K562 (cell line): ENCODE data around the gene SDK1. TPM values are rescaled to one million over a fixed set of nuclear protein-coding genes. Genes with fewer than 3 reads are reported as not detected.

ENCODE experiments used
- ATAC-seq: fragments of 200-7000 bp; cut with Tn5 transposase; 3 replicates; pipeline ENCODE4 v1.9.1; 2020; ENCODE audit warnings: moderate library complexity
- BruUV-seq: library from RNA; stranded (reverse); fragments of 400-500 nt; replicated peaks from 2 replicates; lab custom pipeline; 2021; lab: Mats Ljungman, UMichigan
- CTCF ChIA-PET: fragments of 300-600 bp; formaldehyde crosslinking; extraction: SDS; loops from one replicate; lab custom pipeline; 2021; ENCODE audit warnings: low intra/inter-chr PET ratio; lab: Yijun Ruan, JAX
- POLR2A ChIA-PET: fragments of 300-600, 350-650 bp; sonication (Branson Sonifier 250); formaldehyde crosslinking; extraction: SDS; loops from one replicate; lab custom pipeline; 2021; ENCODE audit warnings: antibody characterized with exemption, inconsistent platforms; lab: Yijun Ruan, JAX
- DNase-seq, 4 experiments: peaks; one replicate each; pipeline versions ENCODE4 v3.0.0 to v3.0.0-alpha.2; 2011 to 2018; ENCODE audit warnings: low spot score in 3 of 4, mixed read lengths in 3 of 4; ENCODE audit errors: extremely low read depth in 1 of 4
- FAIRE-seq: peaks from 2 replicates; lab custom pipeline; 2011; peaks lifted over from hg19 to GRCh38; lab: Jason Lieb, UNC
- H2AFZ ChIP-seq: 2 replicates; pipeline ENCODE4 v1.6.0; 2011; ENCODE audit warnings: low read depth, low read length, control low read depth, inconsistent platforms
- H3K27ac ChIP-seq: fragments of 200-600 bp; 3 replicates; pipeline ENCODE4 v1.8.0; 2011; ENCODE audit warnings: low read depth, mild to moderate bottlenecking, control low read depth, inconsistent platforms, low read length, moderate library complexity, mixed read lengths; ENCODE audit errors: extremely low read depth
- H3K27me3 ChIP-seq, 2 experiments: fragments of 300-600 bp in 1 of 2; 2 replicates in 1 of 2; 3 replicates in 1 of 2; pipeline versions ENCODE4 v1.6.0 to v1.8.0; 2011; ENCODE audit warnings: inconsistent platforms in 2 of 2, low read length in 2 of 2, mild to moderate bottlenecking in 1 of 2, mixed read lengths in 1 of 2, moderate library complexity in 1 of 2; ENCODE audit not compliant: control insufficient read depth in 2 of 2, insufficient read depth in 2 of 2
- H3K36me3 ChIP-seq: fragments of 300-600 bp; 3 replicates; pipeline ENCODE4 v1.8.0; 2011; ENCODE audit warnings: mild to moderate bottlenecking, low read length, inconsistent platforms; ENCODE audit not compliant: control insufficient read depth, insufficient read depth
- H3K4me1 ChIP-seq, 2 experiments: fragments of 200-600 bp in 1 of 2; replicated peaks in 1 of 2; 2 replicates in 1 of 2; 3 replicates in 1 of 2; pipeline versions ENCODE4 v1.5.1 to v1.8.0; 2011; ENCODE audit warnings: inconsistent platforms in 2 of 2, low read length in 2 of 2, mild to moderate bottlenecking in 1 of 2, mixed read lengths in 1 of 2, moderate library complexity in 1 of 2; ENCODE audit not compliant: control insufficient read depth in 2 of 2, insufficient read depth in 2 of 2
- H3K4me2 ChIP-seq: 2 replicates; pipeline ENCODE4 v1.6.1; 2011; ENCODE audit warnings: low read length, control low read depth, inconsistent platforms, mixed read lengths; ENCODE audit not compliant: insufficient read depth
- H3K4me3 ChIP-seq: fragments of 200-600 bp; sonication (generic), shearing (Covaris generic); 2 replicates; pipeline ENCODE4 v1.5.1; 2016; ENCODE audit warnings: control low read depth, inconsistent platforms
- H3K79me2 ChIP-seq: fragments of 200-600 bp; 3 replicates; pipeline ENCODE4 v1.8.0; 2011; ENCODE audit warnings: low read length, inconsistent platforms; ENCODE audit not compliant: control insufficient read depth, insufficient read depth
- H3K9ac ChIP-seq, 2 experiments: 2 replicates each; pipeline versions ENCODE4 v1.6.0 to v1.6.1; 2011; ENCODE audit warnings: low read depth in 2 of 2, low read length in 2 of 2, control low read depth in 1 of 2, inconsistent platforms in 1 of 2, mild to moderate bottlenecking in 1 of 2, mixed read lengths in 1 of 2; ENCODE audit not compliant: insufficient read depth in 1 of 2
- H3K9me1 ChIP-seq: one replicate; pipeline ENCODE4 v1.6.0; 2011; ENCODE audit warnings: inconsistent platforms, mild to moderate bottlenecking, low read length, moderate library complexity; ENCODE audit not compliant: control insufficient read depth, insufficient read depth
- H3K9me3 ChIP-seq: replicated peaks from 2 replicates; pipeline ENCODE4 v1.5.1; 2011; ENCODE audit warnings: low read depth, low read length, inconsistent platforms; ENCODE audit not compliant: control insufficient read depth, insufficient read depth
- H4K20me1 ChIP-seq: replicated peaks from 2 replicates; pipeline ENCODE4 v1.6.1; 2011; ENCODE audit warnings: low read length, inconsistent platforms, mixed read lengths; ENCODE audit not compliant: control insufficient read depth, insufficient read depth
- ATF2 ChIP-seq: sonication (generic); formaldehyde crosslinking; IDR thresholded peaks from 2 replicates; pipeline ENCODE4 v1.8.1; 2022; ENCODE audit warnings: missing genetic modification reagents
- CEBPB ChIP-seq: fragments of 450-650 bp; IDR thresholded peaks from 2 replicates; pipeline ENCODE4 v1.6.1; 2016; ENCODE audit warnings: missing genetic modification characterization, missing compliant biosample characterization
- CLOCK ChIP-seq: fragments of 250-450 bp; sonication (Bioruptor Pico); IDR thresholded peaks from 2 replicates; pipeline ENCODE4 v1.4.0; 2020; ENCODE audit warnings: mild to moderate bottlenecking, moderate library complexity, borderline replicate concordance
- GABPB1 ChIP-seq: sonication (generic); formaldehyde crosslinking; IDR thresholded peaks from 2 replicates; pipeline ENCODE4 v1.8.0; 2022; ENCODE audit warnings: mild to moderate bottlenecking, missing genetic modification reagents
- KHSRP ChIP-seq: fragments of 450-650 bp; IDR thresholded peaks from 2 replicates; pipeline ENCODE4 v1.6.1; 2017
- LEF1 ChIP-seq: fragments of 450-650 bp; IDR thresholded peaks from 2 replicates; pipeline ENCODE4 v1.6.1; 2016; ENCODE audit warnings: mild to moderate bottlenecking
- NFYB ChIP-seq: IDR thresholded peaks from 2 replicates; pipeline ENCODE4 v1.6.1; 2011; ENCODE audit warnings: mild to moderate bottlenecking, moderate library complexity; ENCODE audit not compliant: insufficient read length; ENCODE audit errors: extremely low read depth
- POLR2B ChIP-seq: fragments of 450-650 bp; IDR thresholded peaks from 2 replicates; pipeline ENCODE4 v1.6.1; 2018; ENCODE audit warnings: low read depth; ENCODE audit not compliant: partially characterized antibody
- TAF15 ChIP-seq: fragments of 200-400 bp; formaldehyde crosslinking; IDR thresholded peaks from 2 replicates; pipeline ENCODE4 v1.6.1; 2017; ENCODE audit warnings: mild to moderate bottlenecking, low read depth, low read length, moderate library complexity
- TAF7 ChIP-seq: fragments of 450-650 bp; IDR thresholded peaks from 2 replicates; pipeline ENCODE4 v1.6.1; 2016; ENCODE audit warnings: missing genetic modification characterization, missing compliant biosample characterization
- TCF7 ChIP-seq: sonication (generic); IDR thresholded peaks from 2 replicates; pipeline ENCODE4 v1.6.1; 2016; ENCODE audit warnings: antibody characterized with exemption, borderline replicate concordance
- ZNF174 ChIP-seq: fragments of 250-450 bp; sonication (Bioruptor Pico); IDR thresholded peaks from 2 replicates; pipeline ENCODE4 v1.4.0; 2020; ENCODE audit warnings: mild to moderate bottlenecking
- ZNF586 ChIP-seq: fragments of 450-650 bp; formaldehyde crosslinking; conservative IDR thresholded peaks from 2 replicates; pipeline ENCODE4 v1.4.0; 2020; ENCODE audit warnings: mild to moderate bottlenecking, moderate library complexity
- ZNF668 ChIP-seq: fragments of 250-450 bp; sonication (Bioruptor Pico); IDR thresholded peaks from 2 replicates; pipeline ENCODE4 v1.8.0; 2022; ENCODE audit warnings: mild to moderate bottlenecking, inconsistent platforms
- ZNF76 ChIP-seq: fragments of 250-450 bp; sonication (Bioruptor Pico); IDR thresholded peaks from 2 replicates; pipeline ENCODE4 v1.4.0; 2020; ENCODE audit warnings: mild to moderate bottlenecking, moderate library complexity, borderline replicate concordance
- ZNF785 ChIP-seq: fragments of 250-450 bp; sonication (Bioruptor Pico); IDR thresholded peaks from 2 replicates; pipeline ENCODE4 v1.4.0; 2020; ENCODE audit warnings: mild to moderate bottlenecking
- WGBS: fragments of 100-300 bp; shearing (Covaris generic); methylation state at CpG from one replicate; pipeline ENCODE4 v1.1.6; 2016; ENCODE audit warnings: low coverage, mixed read lengths; ENCODE audit not compliant: insufficient coverage; ENCODE audit errors: missing lambda C conversion rate; 5-methylcytosine and 5-hydroxymethylcytosine counted together
- in situ Hi-C: fragments of 300-500 bp; cut with MboI; formaldehyde crosslinking; loops from 4 replicates; pipeline ENCODE4 v1.15.0; 2018; ENCODE audit warnings: inconsistent platforms, mixed read lengths
- intact Hi-C: fragments of 100-400 bp; cut with micrococcal nuclease; formaldehyde crosslinking; loops from 2 replicates; pipeline ENCODE4 v1.14.2; 2022
- polyA plus RNA-seq, 8 experiments: library from polyadenylated mRNA; depleted of rRNA in 4 of 8; stranded (reverse) in 5 of 8; unstranded in 3 of 8; fragments of >200 nt; fragmentation: Nextera tagmentation in 2 of 8; fragmentation: Illumina TruSeq in 1 of 8; extraction: Ambion mirVana in 2 of 8; extraction: Trizol in 1 of 8; gene quantifications; 2 replicates each; pipeline versions ENCODE4 v1.2.1 to v1.2.3, GENCODE V29; 2011 to 2014; ENCODE audit warnings: inconsistent platforms in 1 of 8, missing spikeins in 1 of 8
- total RNA-seq, 7 experiments: library from RNA; depleted of rRNA in 6 of 7; stranded (reverse); fragments of >200 nt in 6 of 7; fragmentation: Illumina TruSeq in 2 of 7; extraction: Trizol in 2 of 7; gene quantifications; 2 replicates each; pipeline versions ENCODE4 v1.2.1 to v1.2.3, GENCODE V29; 2011 to 2021; ENCODE audit warnings: low replicate concordance in 1 of 7

Gene SDK1
- total and polyA plus RNA-seq, 9 of the 15 experiments (the other 6 are each of a cell fraction or from before 2014, with no cell fraction given): 0.16 TPM; not detected in 8

GRCh38 chr7:3955751-3956696, 655.0 kb downstream of the SDK1 start:
- H3K4me3 ChIP-seq: no peak overlapping the region
- FAIRE-seq: no peak
- TF ChIP-seq ZNF668 (CRISPR knock-in tag) (no peak), POLR2B (no peak), CLOCK (CRISPR knock-in tag) (no peak), TCF7 (no peak), GABPB1 (CRISPR knock-in tag) (no peak), ZNF76 (CRISPR knock-in tag) (no peak), ZNF174 (no peak), ATF2 (CRISPR knock-in tag) (no peak), NFYB (no peak), CEBPB (tag) (no peak), TAF7 (no peak), KHSRP (no peak), TAF15 (no peak), ZNF586 (CRISPR knock-in tag) (no peak), LEF1 (no peak), ZNF785 (no peak)

More at GRCh38 chr7:3955751-3956696, 655.0 kb downstream of the SDK1 start:
- no TSS peak for BruUV-seq
- DNase-seq (no peak), ATAC-seq (no peak)
- no peaks in the 10 kb centered on the region for H3K9me1 ChIP-seq
- under 1% methylated on average over 14 of the region's 14 CpGs for WGBS
- H3K4me1 ChIP-seq: no peaks in the 10 kb centered on the region
- H4K20me1 ChIP-seq: no peaks in the 10 kb centered on the region
- no peak overlapping the region for H3K4me2 ChIP-seq
- ChIA-PET POLR2A (interaction anchor here (0.8 to 1.6 kb wide), 2 partner anchors 9 to 246 kb away, joined by 3 to 4 read pairs; no protein-coding TSS in a partner anchor), CTCF (no interaction called here)
- H3K9me3 ChIP-seq: no peaks in the 10 kb centered on the region
- no peaks in the 10 kb centered on the region for H3K79me2 ChIP-seq
- no peak overlapping the region for H2AFZ ChIP-seq
- in situ Hi-C loops (no loop called here), intact Hi-C loops (no loop called here)
- peaks cover 11 to 50% of the 10 kb centered on the region in 2 experiments for H3K27me3 ChIP-seq
- no peak overlapping the region for H3K27ac ChIP-seq
- H3K36me3 ChIP-seq: no peaks in the 10 kb centered on the region
- H3K9ac ChIP-seq: no peak overlapping the region
